ENCODE results near the gene SGIP1. TPM values are rescaled to one million over a fixed set of nuclear protein-coding genes. Genes with fewer than 3 reads are reported as not detected.

SGIP1 gene
- total and polyA plus RNA-seq, 2 donors (not counting 3 experiments of a cell fraction or from before 2014, with no cell fraction given): 30.9 to 68.9 TPM

DNA sequence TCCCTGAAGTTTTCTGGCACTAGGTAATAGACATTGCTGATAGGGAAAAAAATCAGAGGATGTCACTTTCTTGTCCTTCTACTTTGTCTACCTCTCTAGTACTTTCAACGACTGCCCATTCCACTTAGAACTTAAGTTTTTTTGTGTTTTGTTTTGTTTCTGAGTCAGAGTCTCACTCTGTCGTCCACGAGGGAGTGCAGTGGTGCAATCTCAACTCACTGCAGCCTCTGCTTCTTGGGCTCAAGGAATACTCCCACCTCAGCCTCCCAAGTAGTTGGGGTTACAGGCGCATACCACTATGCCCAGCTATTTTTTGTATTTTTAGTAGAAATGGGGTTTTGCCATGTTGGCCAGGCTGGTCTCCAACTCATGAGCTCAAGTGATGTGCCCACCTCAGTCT, 79.2 kb downstream of the SGIP1 start:
- Histone ChIP-seq H3K4me1 (ENCODE audit: control insufficient read depth, extremely low read depth, insufficient read depth, low read length) (no peaks in the 10 kb centered on the region), H3K27me3 (ENCODE audit: control insufficient read depth in 2 of 2, insufficient read depth in 2 of 2, low read length in 2 of 2) (no peaks in the 10 kb centered on the region), H3K9me3 (replicated peaks; ENCODE audit: control insufficient read depth, insufficient read depth, low read length) (no peaks in the 10 kb centered on the region), H3K9ac (replicated peaks; ENCODE audit: extremely low read depth, insufficient read depth, low read length) (no peak overlapping the region), H4K20me1 (replicated peaks; ENCODE audit: control insufficient read depth, extremely low read depth, insufficient read depth, low read length) (no peaks in the 10 kb centered on the region), H3K27ac (ENCODE audit: insufficient read depth, low read depth, low read length) (no peak overlapping the region), H3K9me1 (replicated peaks; ENCODE audit: control insufficient read depth, extremely low read depth, insufficient read depth, low read length) (no peaks in the 10 kb centered on the region), H2AFZ (ENCODE audit: low read depth, low read length) (no peak overlapping the region), H3K36me3 (ENCODE audit: control insufficient read depth in 2 of 2, extremely low read depth in 1 of 2, insufficient read depth in 2 of 2, low read length in 2 of 2) (no peaks in the 10 kb centered on the region), H3K4me3 (replicated peaks in 1 of 3; ENCODE audit: insufficient read depth in 1 of 3, low read depth in 1 of 3, low read length in 3 of 3) (no peak overlapping the region), H3K79me2 (ENCODE audit: control insufficient read depth, insufficient read depth, low read length) (no peaks in the 10 kb centered on the region), H3K4me2 (ENCODE audit: insufficient read depth, low read length) (no peak overlapping the region)
- no peak for DNase-seq (ENCODE audit: low read depth, low spot score)
- dilution Hi-C loops (cut with MboI; ENCODE audit: extremely low pct_ligation_motif_present, low sequenced_read_pairs) (no loop called here), intact Hi-C loops (cut with micrococcal nuclease) (no loop called here)
- POLR2A ChIA-PET: no interaction called here
- no peak for TF ChIP-seq POLR2A (IDR thresholded peaks at IDR 0.05; ENCODE audit: low read depth, low read length)
- no peak for TF ChIP-seq FOS (IDR thresholded peaks at IDR 0.05; ENCODE audit: borderline replicate concordance, insufficient read depth, low read length)
- TF ChIP-seq, protein P1, sequence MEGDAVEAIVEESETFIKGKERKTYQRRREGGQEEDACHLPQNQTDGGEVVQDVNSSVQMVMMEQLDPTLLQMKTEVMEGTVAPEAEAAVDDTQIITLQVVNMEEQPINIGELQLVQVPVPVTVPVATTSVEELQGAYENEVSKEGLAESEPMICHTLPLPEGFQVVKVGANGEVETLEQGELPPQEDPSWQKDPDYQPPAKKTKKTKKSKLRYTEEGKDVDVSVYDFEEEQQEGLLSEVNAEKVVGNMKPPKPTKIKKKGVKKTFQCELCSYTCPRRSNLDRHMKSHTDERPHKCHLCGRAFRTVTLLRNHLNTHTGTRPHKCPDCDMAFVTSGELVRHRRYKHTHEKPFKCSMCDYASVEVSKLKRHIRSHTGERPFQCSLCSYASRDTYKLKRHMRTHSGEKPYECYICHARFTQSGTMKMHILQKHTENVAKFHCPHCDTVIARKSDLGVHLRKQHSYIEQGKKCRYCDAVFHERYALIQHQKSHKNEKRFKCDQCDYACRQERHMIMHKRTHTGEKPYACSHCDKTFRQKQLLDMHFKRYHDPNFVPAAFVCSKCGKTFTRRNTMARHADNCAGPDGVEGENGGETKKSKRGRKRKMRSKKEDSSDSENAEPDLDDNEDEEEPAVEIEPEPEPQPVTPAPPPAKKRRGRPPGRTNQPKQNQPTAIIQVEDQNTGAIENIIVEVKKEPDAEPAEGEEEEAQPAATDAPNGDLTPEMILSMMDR (IDR thresholded peaks at IDR 0.05; ENCODE audit: extremely low read depth in 1 of 2, insufficient read depth in 1 of 2, low read depth in 1 of 2, low read length in 2 of 2): no peak
- TF ChIP-seq, protein P2, sequence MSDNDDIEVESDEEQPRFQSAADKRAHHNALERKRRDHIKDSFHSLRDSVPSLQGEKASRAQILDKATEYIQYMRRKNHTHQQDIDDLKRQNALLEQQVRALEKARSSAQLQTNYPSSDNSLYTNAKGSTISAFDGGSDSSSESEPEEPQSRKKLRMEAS (IDR thresholded peaks at IDR 0.05; ENCODE audit: insufficient read depth, insufficient read length): no peak
- no peak for TF ChIP-seq MYC (IDR thresholded peaks at IDR 0.05; ENCODE audit: low read depth, low read length)
- TF ChIP-seq GATA2 (IDR thresholded peaks at IDR 0.05; ENCODE audit: insufficient read depth, insufficient read length, low read depth, low read length): no peak
- no peak for TF ChIP-seq POLR2AphosphoS5 (IDR thresholded peaks at IDR 0.05; ENCODE audit: insufficient read depth, low read depth, low read length)
- TF ChIP-seq EZH2 (IDR thresholded peaks at IDR 0.05; ENCODE audit: borderline replicate concordance, low read depth, low read length, severe bottlenecking): no peak
- TF ChIP-seq JUN (IDR thresholded peaks at IDR 0.05; ENCODE audit: borderline replicate concordance, insufficient read depth, insufficient read length, low read depth): no peak
- CTCF ChIA-PET: interaction anchor here (1.3 to 1.6 kb wide), 2 partner anchors 9 to 26 kb away, joined by 3 read pairs; no protein-coding TSS in a partner anchor
- no TSS peak for BruUV-seq (replicated peaks)
- FAIRE-seq: no peak
